H9 (cell line): ENCODE measurements around the gene FUT8. TPM values are rescaled to one million over a fixed set of nuclear protein-coding genes. Genes with fewer than 3 reads are reported as not detected.

Experiments
- DNase-seq: peaks from one replicate; pipeline ENCODE4 v3.0.0-alpha.2; 2017
- H2AFZ ChIP-seq: one replicate; pipeline ENCODE4 v1.6.1; 2013; ENCODE audit warnings: mild to moderate bottlenecking, low read length, control low read depth, moderate library complexity
- H2AK5ac ChIP-seq: 2 replicates; pipeline ENCODE4 v1.6.1; 2013; ENCODE audit warnings: low read length, control low read depth, mixed read lengths; ENCODE audit not compliant: insufficient read length
- H2BK120ac ChIP-seq: one replicate; pipeline ENCODE4 v1.6.1; 2013; ENCODE audit warnings: low read depth, mild to moderate bottlenecking, low read length, control low read depth, inconsistent platforms; ENCODE audit not compliant: poor library complexity, severe bottlenecking
- H2BK12ac ChIP-seq: 2 replicates; pipeline ENCODE4 v1.6.1; 2013; ENCODE audit warnings: low read length, control low read depth, mixed read lengths, low read depth; ENCODE audit not compliant: insufficient read length
- H2BK15ac ChIP-seq: 2 replicates; pipeline ENCODE4 v1.6.1; 2013; ENCODE audit warnings: low read depth, low read length, control low read depth
- H2BK20ac ChIP-seq: one replicate; pipeline ENCODE4 v1.6.1; 2013; ENCODE audit warnings: low read depth, mild to moderate bottlenecking, low read length, control low read depth, inconsistent platforms; ENCODE audit not compliant: poor library complexity, severe bottlenecking
- H2BK5ac ChIP-seq: 2 replicates; pipeline ENCODE4 v1.6.1; 2013; ENCODE audit warnings: low read length, control low read depth, mixed read lengths; ENCODE audit not compliant: insufficient read length
- H3K14ac ChIP-seq: 2 replicates; pipeline ENCODE4 v1.6.1; 2013; ENCODE audit warnings: low read length, control low read depth; ENCODE audit not compliant: insufficient read depth
- H3K18ac ChIP-seq: 2 replicates; pipeline ENCODE4 v1.6.1; 2013; ENCODE audit warnings: low read depth, mild to moderate bottlenecking, mixed read lengths, low read length, control low read depth; ENCODE audit not compliant: insufficient read length
- H3K23ac ChIP-seq: 2 replicates; pipeline ENCODE4 v1.6.1; 2013; ENCODE audit warnings: low read length, control low read depth, mixed read lengths, low read depth; ENCODE audit not compliant: insufficient read length
- H3K23me2 ChIP-seq: 2 replicates; pipeline ENCODE4 v1.6.1; 2013; ENCODE audit warnings: low read depth, mild to moderate bottlenecking, mixed read lengths, low read length, control low read depth; ENCODE audit not compliant: insufficient read length, poor library complexity, severe bottlenecking
- H3K27ac ChIP-seq: 2 replicates; pipeline ENCODE4 v1.5.1; 2013; ENCODE audit warnings: low read length, control low read depth, mixed read lengths, low read depth; ENCODE audit not compliant: insufficient read length
- H3K27me3 ChIP-seq: 2 replicates; pipeline ENCODE4 v1.6.1; 2013; ENCODE audit warnings: low read length, control low read depth, inconsistent platforms; ENCODE audit not compliant: insufficient read depth
- H3K4ac ChIP-seq: 2 replicates; pipeline ENCODE4 v1.6.1; 2013; ENCODE audit warnings: low read depth, mild to moderate bottlenecking, control low read depth, inconsistent platforms, low read length, moderate library complexity
- H3K4me1 ChIP-seq: 2 replicates; pipeline ENCODE4 v1.6.1; 2013; ENCODE audit warnings: low read length, control low read depth, inconsistent platforms; ENCODE audit not compliant: insufficient read depth
- H3K4me2 ChIP-seq: 2 replicates; pipeline ENCODE4 v1.6.1; 2013; ENCODE audit warnings: low read length, control low read depth, mixed read lengths; ENCODE audit not compliant: insufficient read length, insufficient read depth
- H3K56ac ChIP-seq: 2 replicates; pipeline ENCODE4 v1.6.1; 2013; ENCODE audit warnings: low read depth, mild to moderate bottlenecking, mixed read lengths, low read length, control low read depth; ENCODE audit not compliant: insufficient read length
- H3K79me1 ChIP-seq: 2 replicates; pipeline ENCODE4 v1.6.1; 2013; ENCODE audit warnings: low read depth, mild to moderate bottlenecking, moderate library complexity, low read length, control low read depth, inconsistent platforms; ENCODE audit not compliant: insufficient read depth, poor library complexity, severe bottlenecking
- H3K79me2 ChIP-seq: 2 replicates; pipeline ENCODE4 v1.6.1; 2013; ENCODE audit warnings: low read length, control low read depth, inconsistent platforms; ENCODE audit not compliant: insufficient read depth
- H3K9ac ChIP-seq: 2 replicates; pipeline ENCODE4 v1.6.1; 2013; ENCODE audit warnings: low read length, control low read depth, mixed read lengths; ENCODE audit not compliant: insufficient read length; ENCODE audit errors: extremely low read depth
- H3K9me3 ChIP-seq: one replicate; pipeline ENCODE4 v1.6.1; 2013; ENCODE audit warnings: low read depth, low read length, inconsistent platforms; ENCODE audit not compliant: control insufficient read depth
- H3T11ph ChIP-seq: one replicate; pipeline ENCODE4 v1.6.1; 2013; ENCODE audit warnings: mild to moderate bottlenecking, low read length, control low read depth, inconsistent platforms
- H4K20me1 ChIP-seq: one replicate; pipeline ENCODE4 v1.6.1; 2013; ENCODE audit not compliant: control insufficient read depth, insufficient read length, insufficient read depth
- H4K5ac ChIP-seq: 2 replicates; pipeline ENCODE4 v1.6.1; 2013; ENCODE audit warnings: low read depth, mild to moderate bottlenecking, mixed read lengths, low read length, control low read depth; ENCODE audit not compliant: insufficient read length
- H4K8ac ChIP-seq: replicated peaks from 2 replicates; pipeline ENCODE4 v1.6.1; 2013; ENCODE audit warnings: low read length, control low read depth, mixed read lengths, low read depth; ENCODE audit not compliant: insufficient read length
- H4K91ac ChIP-seq: 2 replicates; pipeline ENCODE4 v1.6.1; 2013; ENCODE audit warnings: low read depth, mild to moderate bottlenecking, moderate library complexity, mixed read lengths, low read length, control low read depth; ENCODE audit not compliant: insufficient read length
- H3K27ac Mint-ChIP-seq, 3 experiments: 2 replicates in 2 of 3; 3 replicates in 1 of 3; pipeline ENCODE4 v1.8.0; 2020 to 2021; ENCODE audit warnings: mixed read lengths in 3 of 3, mild to moderate bottlenecking in 1 of 3, moderate library complexity in 1 of 3
- H3K27me3 Mint-ChIP-seq: 2 replicates; pipeline ENCODE4 v1.8.0; 2021; ENCODE audit warnings: low read depth, mild to moderate bottlenecking, moderate library complexity, mixed read lengths
- H3K36me3 Mint-ChIP-seq, 3 experiments: 2 replicates in 2 of 3; 3 replicates in 1 of 3; pipeline ENCODE4 v1.8.0; 2020 to 2021; ENCODE audit warnings: low read depth in 3 of 3, mixed read lengths in 3 of 3; ENCODE audit not compliant: insufficient read depth in 1 of 3
- H3K4me1 Mint-ChIP-seq, 2 experiments: 2 replicates each; pipeline ENCODE4 v1.8.0; 2020; ENCODE audit warnings: mixed read lengths in 2 of 2
- H3K4me3 Mint-ChIP-seq, 2 experiments: 2 replicates in 1 of 2; 3 replicates in 1 of 2; pipeline ENCODE4 v1.8.0; 2020 to 2021; ENCODE audit warnings: mild to moderate bottlenecking in 2 of 2, mixed read lengths in 2 of 2, moderate library complexity in 1 of 2
- H3K9me3 Mint-ChIP-seq, 2 experiments: 2 replicates in 1 of 2; 3 replicates in 1 of 2; pipeline ENCODE4 v1.8.0; 2020; ENCODE audit warnings: mild to moderate bottlenecking in 2 of 2, mixed read lengths in 2 of 2, moderate library complexity in 1 of 2
- CTCF ChIP-seq: fragments of 200-600 bp; sonication (generic); conservative IDR thresholded peaks from 3 replicates; pipeline ENCODE4 v1.8.0; 2021; ENCODE audit warnings: antibody characterized with exemption, mild to moderate bottlenecking
- total RNA-seq: library from RNA; stranded (reverse); gene quantifications from 2 replicates; pipeline ENCODE4 v1.2.1, GENCODE V29; 2021

Gene FUT8
- total RNA-seq, 1 experiment from 2014 or later = 44.3 TPM

- Histone ChIP-seq H3K23me2 (no peaks in the 10 kb centered on the region), H3K14ac (no peak overlapping the region), H4K20me1 (no peaks in the 10 kb centered on the region), H2BK20ac (no peak overlapping the region), H3K9me3 (no peaks in the 10 kb centered on the region), H2BK5ac (no peak overlapping the region), H2BK120ac (no peak overlapping the region), H3K56ac (no peak overlapping the region), H3K4ac (no peak overlapping the region), H3K27me3 (no peaks in the 10 kb centered on the region), H3K9ac (no peak overlapping the region), H3K79me1 (no peaks in the 10 kb centered on the region), H4K8ac (no peak overlapping the region), H3K18ac (no peak overlapping the region), H2AK5ac (no peak overlapping the region), H2BK15ac (no peak overlapping the region), H3K23ac (no peak overlapping the region), H3K4me1 (no peaks in the 10 kb centered on the region), H3K79me2 (no peaks in the 10 kb centered on the region), H2BK12ac (no peak overlapping the region), H3K27ac (no peak overlapping the region), H4K91ac (no peak overlapping the region), H3K4me2 (no peak overlapping the region), H2AFZ (no peak overlapping the region), H3T11ph (no peak overlapping the region), H4K5ac (no peak overlapping the region)
- Mint-ChIP-seq H3K9me3 (no peaks in the 10 kb centered on the region), H3K27ac (no peak overlapping the region), H3K4me1 (peaks cover 13 to 18% of the 10 kb centered on the region in 2 experiments), H3K36me3 (no peaks in the 10 kb centered on the region), H3K27me3 (no peaks in the 10 kb centered on the region), H3K4me3 (no peak overlapping the region)
- no peak for TF ChIP-seq CTCF
- DNase-seq = no peak
These were observed 142.8 kb downstream of the FUT8 start for GRCh38 chr14:65555358-65555757.
